ENCODE results near the gene DTNA.

- TF ChIP-seq YY1 (IDR thresholded peaks at IDR 0.05; ENCODE audit: insufficient read depth, insufficient read length): no peak
- no peak for TF ChIP-seq ZNF274 (IDR thresholded peaks at IDR 0.05; ENCODE audit: low read depth, low read length)
Measured at GRCh38 chr18:34809451-34810072, 99.5 kb downstream of the DTNA start.
